Activated naive CD8-positive, alpha-beta T cell treated with anti-CD3 and anti-CD28 coated beads, Interleukin-2, amount 10 ng/mL, durations not matched to agents 7 days and 5 days (primary cell): Measurements from ENCODE around the gene HCFC1. TPM values are rescaled to one million over a fixed set of nuclear protein-coding genes. Genes with fewer than 3 reads are reported as not detected.

Source experiments
- ATAC-seq: fragments of 150-1000 bp; cut with Tn5 transposase; one replicate; pipeline ENCODE4 v1.10.0; 2021; ENCODE audit warnings: low read depth, moderate library complexity
- POLR2A ChIA-PET: fragments of 350-600 bp; sonication (Branson Sonifier 250); formaldehyde crosslinking; loops from one replicate; lab custom pipeline; 2021; ENCODE audit warnings: antibody characterized with exemption; lab: Charles Lee
- DNase-seq: peaks from one replicate; pipeline ENCODE4 v3.0.0; 2021
- H3K27ac Mint-ChIP-seq: one replicate; pipeline ENCODE4 v1.8.0; 2022; ENCODE audit warnings: mild to moderate bottlenecking, mixed read lengths
- H3K27me3 Mint-ChIP-seq: one replicate; pipeline ENCODE4 v1.8.0; 2022; ENCODE audit warnings: mild to moderate bottlenecking, moderate library complexity, mixed read lengths
- H3K36me3 Mint-ChIP-seq: one replicate; pipeline ENCODE4 v1.8.0; 2021; ENCODE audit warnings: mild to moderate bottlenecking, mixed read lengths
- H3K4me1 Mint-ChIP-seq: one replicate; pipeline ENCODE4 v1.8.0; 2021; ENCODE audit warnings: mixed read lengths
- H3K4me3 Mint-ChIP-seq: one replicate; pipeline ENCODE4 v1.8.0; 2022; ENCODE audit warnings: mild to moderate bottlenecking, moderate library complexity, mixed read lengths
- H3K9me3 Mint-ChIP-seq: one replicate; pipeline ENCODE4 v1.8.0; 2021; ENCODE audit warnings: mixed read lengths
- total RNA-seq, 2 experiments: library from RNA; stranded (reverse); gene quantifications; one replicate each; pipeline ENCODE4 v1.2.3, GENCODE V29; 2021

HCFC1 gene
- total RNA-seq = 100 to 1,000 TPM; 101 to 107 TPM

DNA sequence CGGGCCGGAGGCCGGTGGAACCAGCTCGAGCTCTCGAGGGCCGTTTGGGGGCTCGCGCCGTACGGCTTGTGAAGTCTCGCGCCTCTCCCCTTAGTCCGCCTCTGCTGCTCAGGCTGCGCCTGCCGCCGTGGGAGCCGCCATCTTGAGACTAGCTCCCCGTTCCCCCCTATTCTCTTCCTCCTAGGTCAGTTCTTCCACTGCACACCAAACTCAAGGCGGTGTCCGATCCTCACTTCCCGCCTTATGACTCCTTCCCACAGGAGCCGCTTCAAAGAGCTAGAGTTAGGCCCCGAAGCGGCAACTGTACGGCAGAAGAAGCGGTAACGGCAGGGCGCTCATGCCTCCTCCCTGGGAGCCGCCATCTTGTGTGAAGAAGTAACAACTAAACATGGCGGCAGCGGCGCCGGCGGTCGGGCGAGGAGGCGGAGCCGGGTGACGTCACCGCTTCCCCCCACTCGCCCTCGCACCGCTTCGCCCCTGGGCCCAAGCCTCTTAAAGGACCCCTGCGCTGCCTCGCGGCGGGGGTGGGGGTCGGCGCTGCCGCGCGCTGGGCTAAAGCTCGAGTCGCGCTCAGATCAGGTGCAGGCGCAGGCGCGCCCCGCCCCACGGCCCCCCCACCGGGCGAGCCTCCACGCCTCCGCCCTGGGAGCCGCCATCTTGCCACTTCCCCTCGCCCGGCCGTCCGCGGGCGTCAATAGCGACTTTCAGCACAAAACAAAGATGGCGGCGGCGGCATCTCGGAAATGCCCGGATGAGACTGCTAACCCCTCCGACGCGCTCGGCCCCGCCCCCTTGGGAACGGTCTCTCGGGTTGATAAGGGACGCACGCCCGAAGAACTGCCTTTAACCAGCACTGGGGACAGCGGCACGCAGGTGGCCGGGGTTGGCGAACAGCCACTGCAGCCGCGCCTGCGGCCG lies at the start of gene HCFC1:
TSS of gene HCFC1 (minus strand) at position 369 of the 918 bp plus-strand sequence. CDS start 978 bp downstream, outside the sequence.
- H3K27me3 Mint-ChIP-seq = no peaks in the 10 kb centered on the region
- POLR2A ChIA-PET = interaction anchor here (0.6 to 7.6 kb wide), 12 partner anchors 10 to 83 kb away, joined by 3 to 110 read pairs (median 7); partner anchors contain the start of genes ARHGAP4 and IRAK1
- ATAC-seq (peak; percentile 31), DNase-seq (peak; percentile 88)
- peaks cover 20% of the 10 kb centered on the region for H3K36me3 Mint-ChIP-seq
- H3K4me3 Mint-ChIP-seq = peak within 1 kb of the TSS; percentile 100
- H3K4me1 Mint-ChIP-seq = peaks cover 12% of the 10 kb centered on the region
- H3K9me3 Mint-ChIP-seq = no peaks in the 10 kb centered on the region
- peak within 1 kb of the TSS; percentile 100 for H3K27ac Mint-ChIP-seq

DNA sequence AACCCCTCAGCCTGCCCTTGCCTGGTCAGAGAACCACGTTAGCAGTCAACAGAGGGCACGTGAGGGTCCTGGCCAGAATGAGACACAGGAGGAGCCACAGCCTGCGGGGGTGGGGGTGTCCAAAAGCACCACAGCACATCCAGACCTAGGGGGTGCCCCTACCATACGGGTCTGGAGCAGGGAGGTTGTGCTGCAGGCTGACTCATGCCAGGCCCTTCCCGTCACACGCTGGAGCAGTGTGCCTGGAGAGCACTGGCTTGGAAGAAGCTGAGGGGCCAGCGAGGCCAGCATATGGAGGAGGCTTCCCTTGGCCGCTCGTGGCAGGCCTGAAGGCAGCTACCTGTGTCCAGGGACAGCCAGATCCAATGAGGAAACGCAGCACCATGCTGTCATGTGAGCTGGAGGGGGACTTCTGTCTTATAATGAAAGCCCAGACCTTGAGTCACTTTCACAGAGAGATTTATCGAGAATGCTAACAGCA lies 49.6 kb upstream of the HCFC1 start:
- POLR2A ChIA-PET = interaction anchor here (1.3 to 3.4 kb wide), 3 partner anchors 11 to 96 kb away, joined by 3 to 35 read pairs (median 8); partner anchors contain the start of genes ARHGAP4, HCFC1 and TMEM187

DNA sequence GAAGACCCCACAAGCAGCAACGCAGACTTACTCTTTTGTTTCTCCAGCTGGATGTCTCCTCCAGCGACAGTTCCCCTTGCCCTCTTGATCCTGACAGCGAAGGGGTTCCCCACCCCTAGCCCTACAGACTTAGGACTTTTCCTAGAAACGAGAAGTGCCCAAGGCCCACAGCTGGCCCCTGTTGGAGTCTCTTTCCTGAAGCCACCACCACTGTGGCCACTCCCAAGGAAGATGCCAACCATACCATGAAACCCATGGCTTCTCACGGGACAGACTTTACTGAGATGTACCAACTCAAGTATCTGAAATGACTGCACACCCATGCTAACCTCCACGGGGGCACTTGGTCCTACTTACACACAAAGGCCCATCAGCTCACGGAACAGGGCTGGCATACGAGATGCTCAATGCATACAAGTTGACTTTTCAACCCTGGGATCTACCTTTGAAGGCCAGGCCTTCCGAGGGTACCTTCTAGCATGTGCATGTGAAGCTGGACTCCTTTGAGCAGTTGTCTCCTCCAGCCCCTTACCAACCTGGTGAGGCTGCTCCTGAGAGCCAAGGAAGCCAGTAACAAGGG lies 49.0 kb upstream of the HCFC1 start:
- H3K27ac Mint-ChIP-seq = peak overlapping the region; percentile 87

More for the DNA sequence above, 49.6 kb upstream of the HCFC1 start:
- Mint-ChIP-seq H3K27me3 (no peaks in the 10 kb centered on the region), H3K27ac (no peak overlapping the region), H3K4me3 (peak overlapping the region; percentile 89), H3K4me1 (peaks cover 1% of the 10 kb centered on the region), H3K9me3 (no peaks in the 10 kb centered on the region), H3K36me3 (peaks cover 3% of the 10 kb centered on the region)
- ATAC-seq (no peak), DNase-seq (no peak)

DNA sequence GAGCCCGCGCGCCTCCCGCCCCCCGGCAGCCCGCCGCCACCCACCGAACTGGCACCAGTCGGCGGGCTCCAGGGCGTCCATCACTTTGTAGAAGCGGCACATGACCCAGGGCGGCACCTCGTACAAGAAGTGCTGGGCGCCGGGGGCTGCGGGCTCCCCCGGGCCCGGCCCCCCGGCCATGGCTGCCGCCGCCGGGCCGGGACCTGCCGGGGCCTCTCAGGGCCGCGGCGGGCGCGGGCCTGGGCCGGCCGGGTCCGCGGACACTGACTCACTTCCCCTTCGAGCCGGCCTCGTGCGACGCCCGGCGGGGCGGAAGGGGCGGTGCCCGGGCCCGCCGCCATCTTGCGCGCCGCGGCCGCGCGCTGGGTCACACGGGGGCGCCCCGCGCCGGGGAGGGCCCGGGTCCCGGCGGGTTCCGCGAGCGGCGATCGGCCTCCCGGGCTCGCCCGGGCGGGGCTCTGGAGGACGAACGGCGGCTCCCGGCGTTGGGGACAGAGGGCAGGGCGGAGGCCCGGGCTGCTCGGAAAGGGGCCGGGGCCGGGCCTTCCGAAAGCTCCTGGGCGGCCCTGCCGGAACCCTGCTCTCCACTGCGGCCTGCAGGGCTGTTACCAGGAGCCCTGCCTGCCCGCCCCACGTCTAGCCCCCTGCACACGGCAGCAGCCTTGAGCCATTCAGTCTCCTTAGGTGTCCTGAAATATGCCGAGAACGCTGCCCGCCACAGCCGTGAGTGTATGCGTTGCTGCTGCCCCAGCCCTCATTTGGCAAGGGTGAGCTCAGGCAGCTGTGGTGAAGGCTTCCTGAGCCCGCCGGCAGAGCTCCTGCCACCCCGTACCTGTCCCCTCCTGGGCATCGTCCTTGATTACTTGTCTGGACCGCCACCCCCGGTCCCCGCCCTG lies 48.3 kb upstream of the HCFC1 start, which contains the start of gene IRAK1:
TSS of gene IRAK1 (minus strand) at position 270 of the 896 bp plus-strand sequence. CDS start at position 180, 90 bp downstream.
- Mint-ChIP-seq H3K27me3 (no peaks in the 10 kb centered on the region), H3K4me1 (peaks cover 8% of the 10 kb centered on the region), H3K9me3 (no peaks in the 10 kb centered on the region), H3K27ac (peak within 1 kb of the TSS; percentile 90), H3K4me3 (peak within 1 kb of the TSS; percentile 89), H3K36me3 (peaks cover 8% of the 10 kb centered on the region)
- peak; percentile 79 for DNase-seq
- POLR2A ChIA-PET = interaction anchor here (0.5 to 5.5 kb wide), 13 partner anchors 10 to 471 kb away, joined by 3 to 35 read pairs (median 6); partner anchors contain the start of genes ARHGAP4, HCFC1, SLC10A3 and TMEM187
- ATAC-seq = peak; percentile 76

More for the DNA sequence above, 49.0 kb upstream of the HCFC1 start:
- no peaks in the 10 kb centered on the region for H3K9me3 Mint-ChIP-seq
- no peaks in the 10 kb centered on the region for H3K27me3 Mint-ChIP-seq
- POLR2A ChIA-PET = interaction anchor here (0.5 to 5.5 kb wide), 11 partner anchors 10 to 470 kb away, joined by 3 to 35 read pairs (median 6); partner anchors contain the start of genes ARHGAP4, HCFC1, SLC10A3 and TMEM187
- DNase-seq = no peak
- H3K4me3 Mint-ChIP-seq = peak overlapping the region; percentile 89
- peaks cover 6% of the 10 kb centered on the region for H3K4me1 Mint-ChIP-seq
- peaks cover 7% of the 10 kb centered on the region for H3K36me3 Mint-ChIP-seq
- ATAC-seq = no peak

DNA sequence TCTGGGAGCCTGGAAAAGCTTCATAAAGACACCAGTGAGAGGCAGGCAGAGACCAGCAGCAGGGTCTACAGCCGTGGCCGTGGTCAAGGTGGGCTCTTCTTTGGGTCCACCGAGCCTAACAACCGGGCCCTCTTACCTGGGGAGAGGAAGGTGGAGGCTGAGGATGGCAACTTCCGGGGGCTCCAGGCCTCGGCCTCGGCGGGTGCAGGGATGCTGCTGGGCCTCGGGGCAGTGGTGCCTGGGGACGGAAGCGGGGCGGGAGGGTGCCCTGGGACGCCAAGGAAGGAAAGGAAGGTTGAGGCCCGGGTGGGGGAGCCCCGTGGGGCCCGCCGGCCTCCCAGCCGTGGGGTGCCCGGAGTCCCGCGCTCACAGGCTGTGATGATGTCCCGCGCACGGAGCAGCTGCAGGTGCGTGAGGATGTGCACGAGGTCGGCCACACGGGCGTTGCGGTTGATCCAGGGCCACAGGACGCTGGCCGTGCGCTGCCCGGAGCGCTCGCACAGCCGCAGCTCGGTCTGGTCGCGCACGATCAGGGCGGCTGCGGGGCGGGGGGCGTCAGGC lies 47.5 kb upstream of the HCFC1 start:
- H3K27me3 Mint-ChIP-seq = no peaks in the 10 kb centered on the region
- no peaks in the 10 kb centered on the region for H3K9me3 Mint-ChIP-seq
- peak; percentile 44 for DNase-seq
- ATAC-seq = peak; percentile 23
- H3K4me3 Mint-ChIP-seq = peak overlapping the region; percentile 89
- H3K36me3 Mint-ChIP-seq = peaks cover 8% of the 10 kb centered on the region
- POLR2A ChIA-PET = interaction anchor here (1.2 to 5.5 kb wide), 6 partner anchors 17 to 303 kb away, joined by 3 to 35 read pairs (median 6); partner anchors contain the start of genes HCFC1 and TMEM187
- H3K4me1 Mint-ChIP-seq = peaks cover 8% of the 10 kb centered on the region
- peak overlapping the region; percentile 90 for H3K27ac Mint-ChIP-seq

DNA sequence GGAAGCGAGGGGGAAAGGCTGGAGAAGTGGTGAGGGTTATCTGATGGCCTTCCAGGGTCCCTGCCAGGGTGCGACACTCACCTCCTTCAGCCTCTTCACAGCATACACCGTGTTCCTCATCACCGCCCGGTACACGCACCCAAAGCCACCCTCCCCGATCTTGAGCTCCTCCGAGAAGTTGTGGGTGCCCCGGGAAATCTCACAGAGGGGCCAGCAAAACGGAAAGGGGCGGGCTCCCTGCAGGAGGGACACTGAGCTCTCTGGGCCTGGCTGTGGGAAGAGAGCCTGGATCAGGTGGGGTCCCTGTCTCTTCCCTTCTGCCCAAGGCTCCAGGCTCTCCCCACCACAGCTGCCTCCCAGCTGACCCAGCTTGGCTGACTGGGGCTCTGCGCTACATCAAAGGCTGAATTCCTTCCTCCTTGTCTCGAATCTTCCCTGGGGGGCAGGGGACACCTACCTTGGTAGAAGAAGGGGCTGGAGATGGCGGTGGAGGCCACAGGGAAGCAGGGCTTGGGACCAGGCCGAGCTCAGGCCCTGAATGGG lies 47.0 kb upstream of the HCFC1 start:
- ATAC-seq (no peak), DNase-seq (no peak)
- no peaks in the 10 kb centered on the region for H3K9me3 Mint-ChIP-seq
- no peaks in the 10 kb centered on the region for H3K27me3 Mint-ChIP-seq
- peaks cover 8% of the 10 kb centered on the region for H3K36me3 Mint-ChIP-seq
- H3K4me1 Mint-ChIP-seq = peaks cover 8% of the 10 kb centered on the region
- H3K4me3 Mint-ChIP-seq = peak overlapping the region; percentile 89
- POLR2A ChIA-PET = interaction anchor here (1.4 to 5.5 kb wide), 3 partner anchors 34 to 50 kb away, joined by 6 to 35 read pairs (median 29); partner anchors contain the start of genes HCFC1 and TMEM187
- H3K27ac Mint-ChIP-seq = peak overlapping the region; percentile 90

DNA sequence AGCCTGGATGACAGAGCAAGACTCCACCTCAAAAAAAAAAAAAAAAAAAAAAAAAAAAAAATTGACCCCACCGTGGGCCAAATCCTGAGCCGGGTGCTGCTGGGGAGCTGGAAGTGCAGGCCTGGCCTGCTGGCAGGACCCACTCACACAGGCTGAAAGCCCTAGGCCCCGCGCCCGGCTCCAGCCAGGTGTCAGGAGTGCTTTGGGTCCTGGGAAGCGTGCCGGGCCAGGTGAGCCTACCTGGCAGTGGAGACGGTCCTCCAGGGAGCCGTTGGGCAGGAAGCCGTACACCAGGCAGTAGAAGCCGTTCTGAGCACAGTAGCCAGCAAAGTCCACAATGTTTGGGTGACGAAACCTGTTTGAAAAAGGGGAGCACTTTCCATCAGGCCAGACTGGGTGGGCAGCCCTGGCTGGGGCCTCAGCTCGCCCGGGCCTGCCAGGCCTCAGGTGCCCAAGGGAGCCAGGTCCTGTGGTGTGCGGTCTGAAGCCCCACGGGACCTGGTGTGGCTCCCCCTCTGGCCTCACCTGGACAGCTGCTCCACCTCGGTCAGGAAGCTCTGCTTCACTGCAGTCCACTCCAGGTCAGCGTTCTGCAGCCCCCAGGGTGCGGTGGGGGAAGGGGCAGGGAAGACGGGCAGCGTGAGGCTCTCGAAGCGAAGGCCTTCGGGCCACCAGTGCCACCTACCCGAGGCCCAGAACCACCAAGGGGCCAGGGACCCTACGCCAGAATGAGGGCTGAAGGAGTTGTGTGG lies 46.3 kb upstream of the HCFC1 start:
- POLR2A ChIA-PET = interaction anchor here (0.6 to 5.5 kb wide), 6 partner anchors 15 to 79 kb away, joined by 6 to 35 read pairs (median 6); partner anchors contain the start of genes HCFC1 and TMEM187
- DNase-seq = no peak
- no peaks in the 10 kb centered on the region for H3K27me3 Mint-ChIP-seq
- no peaks in the 10 kb centered on the region for H3K9me3 Mint-ChIP-seq
- H3K4me1 Mint-ChIP-seq = peaks cover 8% of the 10 kb centered on the region
- H3K36me3 Mint-ChIP-seq = peaks cover 6% of the 10 kb centered on the region
- ATAC-seq = no peak
- H3K27ac Mint-ChIP-seq = peak overlapping the region; percentile 90
- H3K4me3 Mint-ChIP-seq = peak overlapping the region; percentile 89

DNA sequence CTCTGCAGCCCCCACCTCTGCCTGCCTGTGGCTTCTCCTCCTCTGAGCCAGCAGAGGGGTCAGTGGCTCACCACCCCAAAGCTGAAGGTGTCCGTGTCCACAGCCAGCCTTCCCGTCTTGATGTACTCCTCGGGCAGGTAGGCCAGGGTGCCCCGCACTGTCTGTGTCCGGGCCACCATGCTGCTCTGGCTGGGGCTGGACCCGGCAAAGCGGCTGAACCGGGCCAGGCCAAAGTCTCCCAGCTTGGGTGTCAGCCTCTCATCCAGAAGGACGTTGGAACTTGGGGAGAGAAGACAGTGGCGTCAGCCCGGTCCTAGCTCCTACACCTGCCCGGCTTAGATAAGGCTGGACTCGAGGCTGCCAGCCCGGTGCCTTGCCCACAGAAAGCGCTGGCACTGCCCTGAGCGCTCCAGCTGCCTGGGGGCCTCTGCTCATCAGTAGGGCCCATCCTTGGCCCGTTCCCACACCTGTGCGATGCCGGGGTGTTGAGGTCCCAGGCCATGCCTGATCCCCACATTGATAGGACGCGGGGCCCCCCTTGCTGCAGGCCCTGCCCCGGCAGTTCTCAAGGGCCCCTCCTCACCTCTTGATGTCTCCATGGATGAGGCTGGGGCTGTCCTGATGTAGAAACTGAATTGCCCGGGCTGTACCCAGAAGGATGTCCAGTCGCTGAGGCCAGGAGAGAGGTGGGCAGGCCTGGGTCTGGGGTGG lies 44.9 kb upstream of the HCFC1 start:
- peaks cover 8% of the 10 kb centered on the region for H3K4me1 Mint-ChIP-seq
- H3K27ac Mint-ChIP-seq = no peak overlapping the region
- DNase-seq (no peak), ATAC-seq (no peak)
- H3K36me3 Mint-ChIP-seq = peaks cover 9% of the 10 kb centered on the region
- no peaks in the 10 kb centered on the region for H3K9me3 Mint-ChIP-seq
- H3K27me3 Mint-ChIP-seq = no peaks in the 10 kb centered on the region
- no peak overlapping the region for H3K4me3 Mint-ChIP-seq
- POLR2A ChIA-PET = interaction anchor here (1.2 to 5.5 kb wide), 2 partner anchors 44 to 48 kb away, joined by 3 to 29 read pairs; partner anchors contain the start of gene TMEM187

DNA sequence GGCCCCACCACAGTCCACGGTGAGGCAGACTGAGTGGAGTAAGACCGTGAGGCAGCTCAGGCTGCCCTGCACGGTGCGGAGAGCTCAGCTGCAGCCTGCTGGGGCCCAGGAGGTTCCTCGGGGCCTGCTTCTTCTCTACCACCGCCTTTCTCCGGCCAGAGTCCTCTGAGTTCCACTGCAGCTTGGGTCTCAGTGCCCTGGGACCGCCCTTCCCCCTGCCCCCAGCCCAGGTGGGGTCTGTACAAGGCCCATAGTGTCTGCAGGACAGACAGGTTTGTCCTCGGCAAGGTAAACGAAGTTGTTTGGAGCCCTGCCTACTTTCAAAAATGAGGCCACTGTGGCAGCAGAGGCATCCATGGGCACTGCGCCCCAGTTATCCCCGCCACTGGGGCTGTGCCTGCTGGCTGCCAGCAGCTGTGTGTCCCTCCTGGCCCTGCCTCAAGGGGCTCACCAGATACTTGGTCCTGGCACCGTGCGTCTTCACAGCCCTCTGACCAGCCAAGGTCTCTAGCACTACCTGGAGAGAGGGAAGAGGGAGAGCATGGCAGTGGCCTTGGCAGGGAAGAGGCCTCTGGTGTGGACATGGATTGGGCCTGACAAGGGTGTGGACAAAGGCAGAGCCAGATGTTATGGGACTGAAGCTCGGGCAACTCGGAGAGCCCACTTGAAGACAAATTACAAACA lies 44.1 kb upstream of the HCFC1 start:
- peaks cover 8% of the 10 kb centered on the region for H3K4me1 Mint-ChIP-seq
- H3K27ac Mint-ChIP-seq = peak overlapping the region; percentile 86
- peaks cover 9% of the 10 kb centered on the region for H3K36me3 Mint-ChIP-seq
- no peaks in the 10 kb centered on the region for H3K9me3 Mint-ChIP-seq
- DNase-seq (no peak), ATAC-seq (no peak)
- POLR2A ChIA-PET = interaction anchor here (1.2 to 5.5 kb wide), 2 partner anchors 43 to 48 kb away, joined by 3 to 29 read pairs; partner anchors contain the start of gene TMEM187
- H3K4me3 Mint-ChIP-seq = peak overlapping the region; percentile 57
- H3K27me3 Mint-ChIP-seq = no peaks in the 10 kb centered on the region
